K562 (cell line): Measurements from ENCODE around the gene EXOG. TPM values are rescaled to one million over a fixed set of nuclear protein-coding genes. Genes with fewer than 3 reads are reported as not detected.

Experiments
- ATAC-seq: fragments of 200-7000 bp; cut with Tn5 transposase; 3 replicates; pipeline ENCODE4 v1.9.1; 2020; ENCODE audit warnings: moderate library complexity
- BruUV-seq: library from RNA; stranded (reverse); fragments of 400-500 nt; replicated peaks from 2 replicates; lab custom pipeline; 2021; lab: Mats Ljungman, UMichigan
- CTCF ChIA-PET: fragments of 300-600 bp; formaldehyde crosslinking; extraction: SDS; loops from one replicate; lab custom pipeline; 2021; ENCODE audit warnings: low intra/inter-chr PET ratio; lab: Yijun Ruan, JAX
- POLR2A ChIA-PET: fragments of 300-600, 350-650 bp; sonication (Branson Sonifier 250); formaldehyde crosslinking; extraction: SDS; loops from one replicate; lab custom pipeline; 2021; ENCODE audit warnings: antibody characterized with exemption, inconsistent platforms; lab: Yijun Ruan, JAX
- DNase-seq, 4 experiments: peaks; one replicate each; pipeline versions ENCODE4 v3.0.0 to v3.0.0-alpha.2; 2011 to 2018; ENCODE audit warnings: low spot score in 3 of 4, mixed read lengths in 3 of 4; ENCODE audit errors: extremely low read depth in 1 of 4
- FAIRE-seq: peaks from 2 replicates; lab custom pipeline; 2011; peaks lifted over from hg19 to GRCh38; lab: Jason Lieb, UNC
- H2AFZ ChIP-seq: 2 replicates; pipeline ENCODE4 v1.6.0; 2011; ENCODE audit warnings: low read depth, low read length, control low read depth, inconsistent platforms
- H3K27ac ChIP-seq: fragments of 200-600 bp; 3 replicates; pipeline ENCODE4 v1.8.0; 2011; ENCODE audit warnings: low read depth, mild to moderate bottlenecking, control low read depth, inconsistent platforms, low read length, moderate library complexity, mixed read lengths; ENCODE audit errors: extremely low read depth
- H3K27me3 ChIP-seq, 2 experiments: fragments of 300-600 bp in 1 of 2; 2 replicates in 1 of 2; 3 replicates in 1 of 2; pipeline versions ENCODE4 v1.6.0 to v1.8.0; 2011; ENCODE audit warnings: inconsistent platforms in 2 of 2, low read length in 2 of 2, mild to moderate bottlenecking in 1 of 2, mixed read lengths in 1 of 2, moderate library complexity in 1 of 2; ENCODE audit not compliant: control insufficient read depth in 2 of 2, insufficient read depth in 2 of 2
- H3K36me3 ChIP-seq: fragments of 300-600 bp; 3 replicates; pipeline ENCODE4 v1.8.0; 2011; ENCODE audit warnings: mild to moderate bottlenecking, low read length, inconsistent platforms; ENCODE audit not compliant: control insufficient read depth, insufficient read depth
- H3K4me1 ChIP-seq, 2 experiments: fragments of 200-600 bp in 1 of 2; replicated peaks in 1 of 2; 2 replicates in 1 of 2; 3 replicates in 1 of 2; pipeline versions ENCODE4 v1.5.1 to v1.8.0; 2011; ENCODE audit warnings: inconsistent platforms in 2 of 2, low read length in 2 of 2, mild to moderate bottlenecking in 1 of 2, mixed read lengths in 1 of 2, moderate library complexity in 1 of 2; ENCODE audit not compliant: control insufficient read depth in 2 of 2, insufficient read depth in 2 of 2
- H3K4me2 ChIP-seq: 2 replicates; pipeline ENCODE4 v1.6.1; 2011; ENCODE audit warnings: low read length, control low read depth, inconsistent platforms, mixed read lengths; ENCODE audit not compliant: insufficient read depth
- H3K4me3 ChIP-seq: fragments of 200-600 bp; sonication (generic), shearing (Covaris generic); 2 replicates; pipeline ENCODE4 v1.5.1; 2016; ENCODE audit warnings: control low read depth, inconsistent platforms
- H3K79me2 ChIP-seq: fragments of 200-600 bp; 3 replicates; pipeline ENCODE4 v1.8.0; 2011; ENCODE audit warnings: low read length, inconsistent platforms; ENCODE audit not compliant: control insufficient read depth, insufficient read depth
- H3K9ac ChIP-seq, 2 experiments: 2 replicates each; pipeline versions ENCODE4 v1.6.0 to v1.6.1; 2011; ENCODE audit warnings: low read depth in 2 of 2, low read length in 2 of 2, control low read depth in 1 of 2, inconsistent platforms in 1 of 2, mild to moderate bottlenecking in 1 of 2, mixed read lengths in 1 of 2; ENCODE audit not compliant: insufficient read depth in 1 of 2
- H3K9me1 ChIP-seq: one replicate; pipeline ENCODE4 v1.6.0; 2011; ENCODE audit warnings: inconsistent platforms, mild to moderate bottlenecking, low read length, moderate library complexity; ENCODE audit not compliant: control insufficient read depth, insufficient read depth
- H3K9me3 ChIP-seq: replicated peaks from 2 replicates; pipeline ENCODE4 v1.5.1; 2011; ENCODE audit warnings: low read depth, low read length, inconsistent platforms; ENCODE audit not compliant: control insufficient read depth, insufficient read depth
- H4K20me1 ChIP-seq: replicated peaks from 2 replicates; pipeline ENCODE4 v1.6.1; 2011; ENCODE audit warnings: low read length, inconsistent platforms, mixed read lengths; ENCODE audit not compliant: control insufficient read depth, insufficient read depth
- FOXM1 ChIP-seq, 2 experiments: fragments of 450-650 bp in 1 of 2; sonication (generic) in 1 of 2; formaldehyde crosslinking in 1 of 2; IDR thresholded peaks; 2 replicates each; pipeline versions ENCODE4 v1.6.1 to v1.9.0; 2017 to 2022; ENCODE audit warnings: low read depth in 2 of 2, mild to moderate bottlenecking in 2 of 2, missing genetic modification reagents in 1 of 2, moderate library complexity in 1 of 2
- GATAD2B ChIP-seq: fragments of 450-650 bp; IDR thresholded peaks from 2 replicates; pipeline ENCODE4 v1.6.1; 2017; ENCODE audit warnings: mild to moderate bottlenecking, borderline replicate concordance
- HNRNPLL ChIP-seq: fragments of 200-400 bp; formaldehyde crosslinking; IDR thresholded peaks from 2 replicates; pipeline ENCODE4 v1.6.1; 2017; ENCODE audit warnings: low read length, low read depth, mild to moderate bottlenecking; ENCODE audit not compliant: poor library complexity, severe bottlenecking
- SP2 ChIP-seq: IDR thresholded peaks from 2 replicates; pipeline ENCODE4 v1.6.1; 2011; ENCODE audit warnings: mild to moderate bottlenecking, low read depth, low read length, moderate library complexity; ENCODE audit not compliant: poor library complexity, severe bottlenecking; ENCODE audit errors: extremely low read depth
- ZC3H4 ChIP-seq: sonication (generic); formaldehyde crosslinking; IDR thresholded peaks from 2 replicates; pipeline ENCODE4 v1.9.0; 2021; ENCODE audit warnings: missing genetic modification reagents, borderline replicate concordance
- ZC3H8 ChIP-seq: fragments of 450-650 bp; IDR thresholded peaks from 2 replicates; pipeline ENCODE4 v1.6.1; 2017
- ZNF384 ChIP-seq: IDR thresholded peaks from 2 replicates; pipeline ENCODE4 v1.6.1; 2012; ENCODE audit warnings: low read depth, low read length, improper control_type of control experiment
- WGBS: fragments of 100-300 bp; shearing (Covaris generic); methylation state at CpG from one replicate; pipeline ENCODE4 v1.1.6; 2016; ENCODE audit warnings: low coverage, mixed read lengths; ENCODE audit not compliant: insufficient coverage; ENCODE audit errors: missing lambda C conversion rate; 5-methylcytosine and 5-hydroxymethylcytosine counted together
- in situ Hi-C: fragments of 300-500 bp; cut with MboI; formaldehyde crosslinking; loops from 4 replicates; pipeline ENCODE4 v1.15.0; 2018; ENCODE audit warnings: inconsistent platforms, mixed read lengths
- intact Hi-C: fragments of 100-400 bp; cut with micrococcal nuclease; formaldehyde crosslinking; loops from 2 replicates; pipeline ENCODE4 v1.14.2; 2022
- polyA plus RNA-seq, 8 experiments: library from polyadenylated mRNA; depleted of rRNA in 4 of 8; stranded (reverse) in 5 of 8; unstranded in 3 of 8; fragments of >200 nt; fragmentation: Nextera tagmentation in 2 of 8; fragmentation: Illumina TruSeq in 1 of 8; extraction: Ambion mirVana in 2 of 8; extraction: Trizol in 1 of 8; gene quantifications; 2 replicates each; pipeline versions ENCODE4 v1.2.1 to v1.2.3, GENCODE V29; 2011 to 2014; ENCODE audit warnings: inconsistent platforms in 1 of 8, missing spikeins in 1 of 8
- total RNA-seq, 7 experiments: library from RNA; depleted of rRNA in 6 of 7; stranded (reverse); fragments of >200 nt in 6 of 7; fragmentation: Illumina TruSeq in 2 of 7; extraction: Trizol in 2 of 7; gene quantifications; 2 replicates each; pipeline versions ENCODE4 v1.2.1 to v1.2.3, GENCODE V29; 2011 to 2021; ENCODE audit warnings: low replicate concordance in 1 of 7

Gene EXOG
- total and polyA plus RNA-seq, 9 of the 15 experiments (the other 6 are each of a cell fraction or from before 2014, with no cell fraction given), result 10.8 to 21.7 (median 14.8) TPM

DNA sequence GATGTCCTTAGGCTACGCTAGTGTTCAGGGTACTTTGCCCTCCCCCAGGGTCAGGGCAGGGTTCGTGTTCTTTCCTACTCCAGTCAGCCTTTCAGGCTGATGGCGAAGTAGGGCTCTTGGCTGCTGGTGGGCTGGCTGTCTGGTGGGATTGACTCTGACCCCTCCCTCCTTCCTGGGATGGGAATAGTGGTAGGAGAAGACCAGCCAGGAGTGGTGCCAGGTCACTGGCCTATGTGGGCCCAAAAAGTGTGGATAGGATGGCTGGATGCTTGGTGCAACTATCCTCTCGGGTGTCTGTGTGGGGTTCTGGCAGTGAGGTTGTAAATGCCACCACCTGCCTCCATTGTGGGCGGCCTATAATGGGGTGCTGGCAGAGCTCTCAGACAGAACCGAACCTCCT lies 20.4 kb upstream of the EXOG start:
- Histone ChIP-seq H3K36me3 (peaks cover 20% of the 10 kb centered on the region; the same call in 2 of the 3 replicates), H3K4me3 (no peak overlapping the region), H3K79me2 (peaks cover 7% of the 10 kb centered on the region; the same call in 1 of the 3 replicates), H4K20me1 (peaks cover 15% of the 10 kb centered on the region), H3K4me2 (no peak overlapping the region), H3K4me1 (peaks cover 0 to 6% of the 10 kb centered on the region in 2 experiments; a peak in 2 of 5 replicates), H3K27me3 (no peaks in the 10 kb centered on the region), H3K27ac (no peak overlapping the region), H3K9me3 (no peaks in the 10 kb centered on the region), H3K9me1 (no peaks in the 10 kb centered on the region), H2AFZ (no peak overlapping the region), H3K9ac (no peak overlapping the region)
- no peak for DNase-seq
- TF ChIP-seq ZNF384 (no peak), ZC3H4 (no peak), FOXM1 (IDR thresholded peaks at IDR 0.05; ENCODE audit: low read depth) (no peak), FOXM1 (CRISPR knock-in tag; IDR thresholded peaks at IDR 0.05; ENCODE audit: low read depth) (no peak), GATAD2B (no peak), ZC3H8 (no peak), SP2 (no peak), HNRNPLL (no peak)
- WGBS, result 50% methylated on average over 6 of the region's 6 CpGs
- BruUV-seq, result no TSS peak
- ATAC-seq, result no peak
- in situ Hi-C loops, result loop anchor here (10.0 kb wide), 1 partner anchor 341 kb away; the partner anchor contains the start of genes ACAA1 and MYD88
- FAIRE-seq, result no peak
- ChIA-PET POLR2A (no interaction called here), CTCF (no interaction called here)
- intact Hi-C loops, result no loop called here
